Body of pancreas (tissue), 4 donors: ENCODE data around the gene CCN6. TPM values are rescaled to one million over a fixed set of nuclear protein-coding genes. Genes with fewer than 3 reads are reported as not detected.

Experiments used
- ATAC-seq: fragments of 150-250 bp; one replicate; pipeline ENCODE4 v1.9.1; 2016
- DNase-seq, 4 donors: peaks; one replicate each; pipeline ENCODE4 v3.0.0-alpha.2; 2019
- H3K27ac ChIP-seq, 4 donors: fragments of 200-600 bp; sonication (generic); 1 replicate in 3 of 4; 2 replicates in 1 of 4; pipeline versions ENCODE4 v1.5.1 to v1.6.1; 2016 to 2019; ENCODE audit warnings: mild to moderate bottlenecking in 1 of 4, mixed read lengths in 1 of 4, moderate library complexity in 1 of 4
- H3K27me3 ChIP-seq, 2 donors: fragments of 200-600 bp; sonication (generic); one replicate each; pipeline ENCODE4 v1.6.0; 2016; ENCODE audit warnings: mild to moderate bottlenecking in 1 of 2
- H3K36me3 ChIP-seq, 2 donors: fragments of 200-600 bp; sonication (generic); replicated peaks in 1 of 2; 2 replicates each; pipeline ENCODE4 v1.5.1; 2016; ENCODE audit warnings: low read depth in 2 of 2; ENCODE audit not compliant: insufficient read depth in 1 of 2
- H3K4me1 ChIP-seq: fragments of 200-600 bp; sonication (generic); one replicate; pipeline ENCODE4 v1.6.0; 2016
- H3K4me3 ChIP-seq, 2 donors: fragments of 200-600 bp; sonication (generic); 1 replicate in 1 of 2; 2 replicates in 1 of 2; pipeline ENCODE4 v1.5.1; 2016 to 2019
- H3K9me3 ChIP-seq, 3 donors: fragments of 200-600 bp; sonication (generic); 1 replicate in 2 of 3; 2 replicates in 1 of 3; pipeline ENCODE4 v1.5.1; 2016
- POLR2A ChIP-seq, 3 donors: fragments of 450-650 bp; IDR thresholded peaks; one replicate each; pipeline ENCODE4 v1.6.1; 2016; ENCODE audit warnings: antibody characterized with exemption in 3 of 3, mild to moderate bottlenecking in 2 of 3
- WGBS, 2 donors: methylation state at CpG; one replicate each; pipeline ENCODE4 v1.1.5; 2017; 5-methylcytosine and 5-hydroxymethylcytosine counted together
- intact Hi-C: fragments of 100-400 bp; cut with DNase I; formaldehyde crosslinking; loops from one replicate; pipeline ENCODE4 v1.15.1; 2023
- total RNA-seq, 2 donors: library from RNA; depleted of rRNA; stranded (reverse); fragments of >200 nt; gene quantifications; one replicate each; pipeline ENCODE4 v1.1.0, GENCODE V29; 2016
- TF ChIP-seq, protein P1 (sequence below), 7 experiments: fragments of 450-650 bp in 4 of 7; fragments of 200-600 bp in 3 of 7; sonication (generic) in 3 of 7; IDR thresholded peaks; one replicate each; pipeline ENCODE4 v1.5.1; 2016 to 2019; ENCODE audit warnings: antibody characterized with exemption in 7 of 7

Gene CCN6
- total RNA-seq, 2 donors from 2014 or later = not detected

GRCh38 chr6:112016320-112016719, 37.6 kb upstream of the CCN6 start:
- H3K4me1 ChIP-seq = peaks cover 20% of the 10 kb centered on the region
- TF ChIP-seq, protein P1, sequence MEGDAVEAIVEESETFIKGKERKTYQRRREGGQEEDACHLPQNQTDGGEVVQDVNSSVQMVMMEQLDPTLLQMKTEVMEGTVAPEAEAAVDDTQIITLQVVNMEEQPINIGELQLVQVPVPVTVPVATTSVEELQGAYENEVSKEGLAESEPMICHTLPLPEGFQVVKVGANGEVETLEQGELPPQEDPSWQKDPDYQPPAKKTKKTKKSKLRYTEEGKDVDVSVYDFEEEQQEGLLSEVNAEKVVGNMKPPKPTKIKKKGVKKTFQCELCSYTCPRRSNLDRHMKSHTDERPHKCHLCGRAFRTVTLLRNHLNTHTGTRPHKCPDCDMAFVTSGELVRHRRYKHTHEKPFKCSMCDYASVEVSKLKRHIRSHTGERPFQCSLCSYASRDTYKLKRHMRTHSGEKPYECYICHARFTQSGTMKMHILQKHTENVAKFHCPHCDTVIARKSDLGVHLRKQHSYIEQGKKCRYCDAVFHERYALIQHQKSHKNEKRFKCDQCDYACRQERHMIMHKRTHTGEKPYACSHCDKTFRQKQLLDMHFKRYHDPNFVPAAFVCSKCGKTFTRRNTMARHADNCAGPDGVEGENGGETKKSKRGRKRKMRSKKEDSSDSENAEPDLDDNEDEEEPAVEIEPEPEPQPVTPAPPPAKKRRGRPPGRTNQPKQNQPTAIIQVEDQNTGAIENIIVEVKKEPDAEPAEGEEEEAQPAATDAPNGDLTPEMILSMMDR (IDR thresholded peaks at IDR 0.05) = no peak
- no peak for TF ChIP-seq POLR2A (IDR thresholded peaks at IDR 0.05)
- no peaks in the 10 kb centered on the region for H3K36me3 ChIP-seq
- ATAC-seq = no peak
- intact Hi-C loops = no loop called here
- no peak overlapping the region for H3K27ac ChIP-seq
- H3K9me3 ChIP-seq = no peaks in the 10 kb centered on the region
- H3K27me3 ChIP-seq = no peaks in the 10 kb centered on the region
- 82 to 85% methylated on average over 6 of the region's 6 CpGs for WGBS, 2 donors
- DNase-seq = no peak
- no peak overlapping the region for H3K4me3 ChIP-seq

DNA sequence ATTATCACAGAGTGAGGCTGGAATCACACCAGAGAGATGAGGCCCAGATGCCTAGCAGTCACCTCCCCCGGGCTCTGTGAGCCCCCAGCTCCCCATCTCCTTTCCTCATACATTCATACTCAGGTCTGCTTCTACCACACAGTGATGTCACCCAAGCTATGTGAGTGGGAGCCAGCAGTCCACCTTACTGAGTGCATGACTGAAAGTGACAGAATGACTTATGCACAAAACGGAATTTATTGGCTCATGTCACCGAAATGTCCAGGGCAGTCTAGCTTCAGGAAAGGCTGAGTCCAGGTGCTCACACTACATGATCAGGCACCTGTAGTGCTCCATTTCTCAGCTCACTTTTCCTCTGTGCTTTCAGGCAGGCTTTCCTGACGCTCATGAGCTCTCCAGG, 36.7 kb upstream of the CCN6 start:
- DNase-seq (no peak), ATAC-seq (no peak)
- WGBS, 2 donors = 89 to 95% methylated on average over 4 of the region's 4 CpGs
- Histone ChIP-seq H3K27ac (no peak overlapping the region), H3K27me3 (no peaks in the 10 kb centered on the region), H3K9me3 (no peaks in the 10 kb centered on the region), H3K4me1 (peaks cover 26% of the 10 kb centered on the region), H3K4me3 (no peak overlapping the region), H3K36me3 (no peaks in the 10 kb centered on the region)
- TF ChIP-seq, protein P1 (IDR thresholded peaks at IDR 0.05) = no peak
- TF ChIP-seq POLR2A (IDR thresholded peaks at IDR 0.05) = no peak
- intact Hi-C loops = no loop called here

DNA sequence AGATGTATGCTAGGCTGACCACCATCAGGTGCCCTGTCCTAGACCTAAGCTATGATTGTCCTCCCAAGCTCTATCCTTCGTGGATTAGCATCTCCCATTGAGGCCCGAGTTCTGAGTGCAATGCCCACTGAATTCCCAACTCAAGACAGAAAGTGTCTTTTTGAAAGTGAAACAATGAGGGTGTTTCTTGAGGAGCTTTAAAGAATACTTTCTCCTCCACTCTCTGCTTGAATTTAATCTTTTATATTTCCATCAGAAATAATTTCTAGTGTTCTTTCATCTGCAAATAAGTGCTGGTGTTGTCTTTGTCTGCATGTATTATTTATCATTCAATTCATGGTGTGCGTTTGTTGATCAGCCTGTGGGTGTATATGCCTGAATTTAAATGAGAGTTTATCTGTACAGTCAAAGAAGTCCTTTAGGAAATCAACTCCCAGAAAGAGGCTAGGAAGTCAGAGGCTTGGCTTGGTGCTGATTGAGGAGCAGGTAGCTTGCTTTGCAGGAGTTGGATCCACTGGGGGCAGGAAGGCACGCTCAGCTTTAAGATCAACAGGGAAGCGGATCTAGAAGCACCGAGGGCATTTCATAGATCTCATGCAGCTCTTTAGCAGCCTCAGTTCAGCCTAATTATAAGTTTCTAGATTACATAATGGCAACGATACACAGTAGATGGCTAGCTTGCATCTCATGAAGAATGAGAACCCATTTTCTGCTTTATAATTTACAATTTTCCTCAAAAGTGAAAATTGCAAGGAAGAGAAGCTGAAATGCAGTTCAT, 36.0 kb upstream of the CCN6 start:
- whole genome bisulfite sequencing, 2 donors = 77 to 80% methylated on average over 7 of the region's 7 CpGs
- intact Hi-C loops = no loop called here
- H3K27ac ChIP-seq = no peak overlapping the region

GRCh38 chr6:112018619-112019416, 35.1 kb upstream of the CCN6 start:
- intact Hi-C loops = no loop called here
- TF ChIP-seq POLR2A (IDR thresholded peaks at IDR 0.05) = no peak
- TF ChIP-seq, protein P1 (IDR thresholded peaks at IDR 0.05) = no peak
- H3K4me1 ChIP-seq = peaks cover 26% of the 10 kb centered on the region
- DNase-seq = peak in 2 of 4 donors; percentile 51 to 59
- no peak overlapping the region for H3K4me3 ChIP-seq
- H3K27ac ChIP-seq = no peak overlapping the region
- peak; percentile 68 for ATAC-seq
- H3K9me3 ChIP-seq = no peaks in the 10 kb centered on the region
- no peaks in the 10 kb centered on the region for H3K36me3 ChIP-seq
- no peaks in the 10 kb centered on the region for H3K27me3 ChIP-seq
- WGBS, 2 donors = 19 to 27% methylated on average over 12 of the region's 12 CpGs

More for the DNA sequence above, 36.0 kb upstream of the CCN6 start:
- Histone ChIP-seq H3K36me3 (no peaks in the 10 kb centered on the region), H3K9me3 (no peaks in the 10 kb centered on the region), H3K27me3 (no peaks in the 10 kb centered on the region), H3K4me3 (no peak overlapping the region), H3K4me1 (peaks cover 26% of the 10 kb centered on the region)
- DNase-seq (no peak), ATAC-seq (no peak)
- no peak for TF ChIP-seq POLR2A (IDR thresholded peaks at IDR 0.05)
- TF ChIP-seq, protein P1 (IDR thresholded peaks at IDR 0.05) = no peak
